Measurements from ENCODE around the gene PTPRT. TPM values are rescaled to one million over a fixed set of nuclear protein-coding genes. Genes with fewer than 3 reads are reported as not detected.

The PTPRT gene
- not detected for total RNA-seq

DNA sequence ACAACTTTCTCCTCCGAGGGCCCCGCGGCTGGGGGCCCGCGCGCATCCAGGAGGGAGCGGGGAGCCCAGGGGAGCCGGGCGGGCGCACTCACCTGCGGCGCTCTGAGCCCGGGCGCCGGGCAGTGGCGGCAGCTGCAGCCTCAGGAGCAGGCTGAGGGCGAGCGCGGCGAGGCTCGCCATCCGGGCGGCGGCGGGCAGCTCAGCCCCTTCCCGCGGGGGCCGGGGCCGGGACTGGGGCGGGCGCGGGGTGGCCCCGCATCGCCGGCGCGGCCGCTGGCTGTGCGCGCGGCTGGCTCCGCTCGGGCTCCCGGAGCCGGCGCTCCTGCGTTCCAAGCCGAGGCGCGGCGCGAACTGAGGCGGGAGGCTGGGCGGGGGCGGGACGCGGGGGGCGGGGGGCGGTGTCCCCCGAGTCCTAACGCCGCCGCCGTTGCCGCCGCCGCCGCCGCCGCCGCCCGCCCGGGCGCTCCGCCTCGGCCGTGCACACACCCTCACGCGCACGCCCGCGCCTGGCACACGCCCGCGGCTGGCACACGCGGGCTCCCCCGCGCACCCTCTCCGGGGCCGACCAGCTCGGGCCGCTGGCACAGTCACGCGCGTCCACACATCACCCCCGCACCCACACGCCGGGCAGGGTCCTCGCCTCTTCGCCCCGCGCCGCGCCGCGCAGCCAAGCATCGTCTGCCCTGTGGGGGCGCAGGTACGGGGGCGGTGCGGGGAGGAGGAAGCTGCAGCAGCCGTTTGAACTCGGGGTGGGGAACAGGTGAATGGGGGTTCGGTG lies at the start of gene PTPRT:
Gene PTPRT (minus strand): TSS at position 353 of the 778 bp plus-strand sequence. CDS start 173 bp downstream, at position 180.
- no peak for DNase-seq (ENCODE audit: low spot score)
- H3K4me3 ChIP-seq = peak within 1 kb of the TSS; percentile 62

DNA sequence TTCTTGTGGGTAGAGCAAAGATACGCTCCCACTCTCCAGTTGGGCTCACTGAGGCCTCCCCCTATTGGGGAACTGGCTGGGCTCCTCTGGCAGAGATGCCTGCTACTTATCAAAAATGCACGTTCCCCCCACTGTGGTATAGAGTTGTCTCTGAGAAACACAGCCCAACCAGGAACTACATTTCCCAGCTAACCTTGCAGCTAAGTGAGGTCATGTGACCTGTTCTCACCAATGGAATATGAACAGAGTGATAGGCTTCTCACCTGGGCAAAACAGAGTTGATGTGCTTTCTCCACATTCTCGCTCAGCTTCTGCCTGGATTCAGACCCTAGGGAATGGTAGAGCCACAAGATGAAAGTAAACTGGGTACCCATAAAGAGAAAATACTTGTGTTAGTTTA lies 49.1 kb upstream of the PTPRT start:
- Histone ChIP-seq H3K4me3 (no peak overlapping the region), H3K27ac (no peak overlapping the region), H3K27me3 (replicated peaks; ENCODE audit: insufficient read depth) (no peaks in the 10 kb centered on the region), H3K36me3 (no peaks in the 10 kb centered on the region), H3K4me1 (ENCODE audit: control insufficient read depth in 1 of 2, low read depth in 2 of 2) (no peaks in the 10 kb centered on the region), H3K9me3 (no peaks in the 10 kb centered on the region)
- no peak for ATAC-seq (ENCODE audit: insufficient number of reproducible peaks, low FRiP score, low read depth)
- no peak for DNase-seq (ENCODE audit: low spot score)
- TF ChIP-seq, protein P1, sequence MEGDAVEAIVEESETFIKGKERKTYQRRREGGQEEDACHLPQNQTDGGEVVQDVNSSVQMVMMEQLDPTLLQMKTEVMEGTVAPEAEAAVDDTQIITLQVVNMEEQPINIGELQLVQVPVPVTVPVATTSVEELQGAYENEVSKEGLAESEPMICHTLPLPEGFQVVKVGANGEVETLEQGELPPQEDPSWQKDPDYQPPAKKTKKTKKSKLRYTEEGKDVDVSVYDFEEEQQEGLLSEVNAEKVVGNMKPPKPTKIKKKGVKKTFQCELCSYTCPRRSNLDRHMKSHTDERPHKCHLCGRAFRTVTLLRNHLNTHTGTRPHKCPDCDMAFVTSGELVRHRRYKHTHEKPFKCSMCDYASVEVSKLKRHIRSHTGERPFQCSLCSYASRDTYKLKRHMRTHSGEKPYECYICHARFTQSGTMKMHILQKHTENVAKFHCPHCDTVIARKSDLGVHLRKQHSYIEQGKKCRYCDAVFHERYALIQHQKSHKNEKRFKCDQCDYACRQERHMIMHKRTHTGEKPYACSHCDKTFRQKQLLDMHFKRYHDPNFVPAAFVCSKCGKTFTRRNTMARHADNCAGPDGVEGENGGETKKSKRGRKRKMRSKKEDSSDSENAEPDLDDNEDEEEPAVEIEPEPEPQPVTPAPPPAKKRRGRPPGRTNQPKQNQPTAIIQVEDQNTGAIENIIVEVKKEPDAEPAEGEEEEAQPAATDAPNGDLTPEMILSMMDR (IDR thresholded peaks at IDR 0.05) = no peak

More for the DNA sequence above, at the start of gene PTPRT:
- Histone ChIP-seq H3K27ac (no peak within 1 kb of the TSS), H3K27me3 (replicated peaks; ENCODE audit: insufficient read depth) (peaks cover 5% of the 10 kb centered on the region), H3K36me3 (no peaks in the 10 kb centered on the region), H3K4me1 (ENCODE audit: control insufficient read depth in 1 of 2, low read depth in 2 of 2) (peaks cover 10 to 21% of the 10 kb centered on the region in 2 donors), H3K9me3 (no peaks in the 10 kb centered on the region)
- no peak for ATAC-seq (ENCODE audit: insufficient number of reproducible peaks, low FRiP score, low read depth)
- TF ChIP-seq, protein P1 (IDR thresholded peaks at IDR 0.05) = no peak

GRCh38 chr20:43238266-43238665 lies 48.6 kb upstream of the PTPRT start:
- Histone ChIP-seq H3K36me3 (no peaks in the 10 kb centered on the region), H3K4me1 (ENCODE audit: control insufficient read depth in 1 of 2, low read depth in 2 of 2) (no peaks in the 10 kb centered on the region), H3K4me3 (no peak overlapping the region), H3K27me3 (replicated peaks; ENCODE audit: insufficient read depth) (no peaks in the 10 kb centered on the region), H3K9me3 (no peaks in the 10 kb centered on the region), H3K27ac (no peak overlapping the region)
- TF ChIP-seq, protein P1 (IDR thresholded peaks at IDR 0.05) = no peak
- ATAC-seq (ENCODE audit: insufficient number of reproducible peaks, low FRiP score, low read depth) = no peak
- DNase-seq (ENCODE audit: low spot score) = no peak

GRCh38 chr20:43237651-43238168 lies 48.0 kb upstream of the PTPRT start:
- no peaks in the 10 kb centered on the region for H3K27me3 ChIP-seq (replicated peaks; ENCODE audit: insufficient read depth)
- TF ChIP-seq, protein P1 (IDR thresholded peaks at IDR 0.05) = no peak
- no peak for DNase-seq (ENCODE audit: low spot score)
- no peak for ATAC-seq (ENCODE audit: insufficient number of reproducible peaks, low FRiP score, low read depth)
- no peaks in the 10 kb centered on the region for H3K4me1 ChIP-seq (ENCODE audit: control insufficient read depth in 1 of 2, low read depth in 2 of 2)
- H3K4me3 ChIP-seq = no peak overlapping the region
- H3K36me3 ChIP-seq = no peaks in the 10 kb centered on the region
- H3K9me3 ChIP-seq = no peaks in the 10 kb centered on the region
- no peak overlapping the region for H3K27ac ChIP-seq

DNA sequence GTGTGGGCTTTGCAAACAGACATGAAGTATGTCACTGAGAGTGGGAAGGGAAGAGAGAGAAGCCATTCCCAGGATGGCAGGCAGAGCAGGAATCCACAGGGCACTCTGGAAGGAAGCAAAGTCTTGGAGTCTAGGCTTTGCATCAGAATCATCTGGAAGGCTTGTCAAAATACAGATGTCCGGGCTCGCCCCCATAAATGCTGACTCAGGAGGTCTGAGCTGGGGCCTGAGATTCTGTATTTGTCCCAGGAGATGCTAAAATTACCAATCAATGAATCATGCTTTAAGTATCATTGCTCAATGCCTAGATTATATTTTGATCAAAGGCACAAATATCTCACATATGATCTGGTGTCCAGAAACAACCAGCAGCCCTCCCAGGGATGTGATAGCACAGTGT lies 46.3 kb upstream of the PTPRT start:
- Histone ChIP-seq H3K4me1 (ENCODE audit: control insufficient read depth in 1 of 2, low read depth in 2 of 2) (no peaks in the 10 kb centered on the region), H3K27ac (no peak overlapping the region), H3K36me3 (no peaks in the 10 kb centered on the region), H3K9me3 (no peaks in the 10 kb centered on the region), H3K4me3 (no peak overlapping the region), H3K27me3 (replicated peaks; ENCODE audit: insufficient read depth) (no peaks in the 10 kb centered on the region)
- TF ChIP-seq, protein P1 (IDR thresholded peaks at IDR 0.05) = no peak
- DNase-seq (ENCODE audit: low spot score) (no peak), ATAC-seq (ENCODE audit: insufficient number of reproducible peaks, low FRiP score, low read depth) (no peak)
